HG03280 (cell line): Measurements from ENCODE around the gene ADAMTS4.

ENCODE experiments used
- ATAC-seq: cut with Tn5 transposase; IDR thresholded peaks from one replicate; pipeline ENCODE4 v1.9.1; 2021; ENCODE audit warnings: mild to moderate bottlenecking, moderate library complexity; ENCODE audit not compliant: unreplicated experiment

The ADAMTS4 gene

DNA sequence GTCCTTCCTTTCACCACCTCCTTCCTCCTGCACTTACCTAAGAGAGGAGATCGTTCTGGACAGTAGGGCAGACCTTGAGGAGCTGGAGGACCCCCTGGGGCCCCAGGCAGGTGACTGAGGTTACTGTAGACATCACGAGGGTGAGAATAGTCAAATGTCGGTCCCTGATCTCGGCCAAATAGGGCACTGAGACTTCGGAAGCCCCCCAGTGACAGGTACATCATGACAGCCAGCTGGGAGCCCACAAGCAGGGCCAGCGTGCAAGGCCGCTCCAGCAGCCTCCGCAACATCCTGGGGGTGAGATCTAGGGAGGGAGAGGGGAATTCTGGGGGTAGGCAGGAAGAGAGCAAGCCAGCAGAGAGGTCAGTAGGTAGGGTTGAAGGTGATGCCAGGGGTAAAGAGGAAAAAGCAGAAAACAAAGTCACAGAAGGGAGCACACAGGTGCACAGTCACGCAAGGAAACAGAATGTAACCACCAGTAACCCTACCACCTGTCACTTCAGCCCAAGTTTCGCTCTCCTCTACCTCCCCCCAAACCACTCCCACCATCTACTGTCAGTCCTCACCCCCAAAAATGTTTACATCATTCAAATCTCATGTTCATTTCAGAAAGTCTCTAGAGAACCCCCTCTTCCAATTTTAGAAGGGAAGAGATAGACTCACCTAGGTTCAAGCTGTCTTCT, 22.9 kb downstream of the ADAMTS4 start:
- ATAC-seq: no peak

DNA sequence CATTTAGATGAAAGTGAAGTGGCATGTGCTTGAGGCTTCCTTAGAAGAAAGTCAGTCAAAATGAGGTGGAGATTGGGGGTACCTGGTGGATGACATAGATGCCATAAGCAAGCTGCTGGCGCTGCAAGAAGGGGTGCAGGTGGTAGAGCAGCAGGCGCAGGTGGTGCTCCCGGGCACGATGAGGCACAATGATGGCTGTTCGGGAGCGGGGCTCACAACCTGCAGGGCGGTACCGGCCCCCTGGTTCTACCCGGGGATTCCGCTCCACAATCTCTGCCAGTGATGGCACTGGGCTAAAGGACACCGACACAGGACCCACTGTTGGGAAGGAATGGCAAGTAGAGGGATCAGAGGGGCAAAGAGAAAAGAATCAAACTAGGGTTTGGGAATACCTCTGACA, 23.9 kb downstream of the ADAMTS4 start:
- no peak for ATAC-seq

DNA sequence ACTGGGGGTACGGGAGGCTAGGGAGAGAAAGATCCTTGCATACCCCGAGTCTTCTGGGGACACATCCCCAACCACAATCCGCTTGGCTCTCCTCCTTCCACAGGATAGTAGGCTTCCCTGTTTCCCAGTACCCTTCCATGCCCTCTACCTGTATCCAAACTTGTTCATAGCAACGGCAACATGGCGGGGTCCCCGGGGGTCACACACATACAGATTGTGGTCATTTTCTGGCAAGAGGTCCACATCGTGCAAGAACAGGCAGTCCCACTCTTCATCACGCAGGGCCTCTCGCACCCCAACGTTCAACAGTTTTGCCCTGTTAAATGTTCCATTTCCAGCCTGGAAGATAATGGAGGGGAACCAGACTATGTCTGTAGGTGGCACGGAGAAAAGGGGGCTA, 25.1 kb downstream of the ADAMTS4 start:
- ATAC-seq: no peak

DNA sequence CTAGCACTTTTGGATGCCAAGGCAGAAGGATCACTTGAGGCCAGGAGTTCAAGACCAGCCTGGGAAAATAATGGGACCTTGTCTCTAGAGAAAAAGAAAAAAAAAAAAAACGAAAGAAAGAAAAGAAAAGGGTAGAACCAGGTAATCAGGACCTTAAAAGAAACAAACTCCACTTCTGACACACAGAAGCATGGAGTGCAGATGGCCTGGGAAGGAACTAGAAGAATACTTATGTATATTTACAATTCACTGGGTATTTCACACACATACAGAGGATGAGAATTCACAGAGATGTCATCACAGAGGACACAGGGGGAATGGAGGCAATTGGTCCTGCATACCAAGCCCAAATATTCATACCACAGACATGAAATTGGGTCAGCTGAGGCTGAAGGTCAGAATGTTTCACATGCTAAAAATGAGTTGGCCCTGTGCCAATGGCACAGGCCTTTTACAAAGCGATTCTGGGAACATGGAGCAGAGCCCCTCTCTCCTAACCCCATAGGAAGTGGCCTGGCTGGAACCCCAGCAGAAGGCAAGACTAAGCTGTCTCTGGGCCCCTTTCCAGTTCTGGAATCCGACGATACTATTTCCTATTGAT, 26.0 kb downstream of the ADAMTS4 start:
- ATAC-seq: no peak

DNA sequence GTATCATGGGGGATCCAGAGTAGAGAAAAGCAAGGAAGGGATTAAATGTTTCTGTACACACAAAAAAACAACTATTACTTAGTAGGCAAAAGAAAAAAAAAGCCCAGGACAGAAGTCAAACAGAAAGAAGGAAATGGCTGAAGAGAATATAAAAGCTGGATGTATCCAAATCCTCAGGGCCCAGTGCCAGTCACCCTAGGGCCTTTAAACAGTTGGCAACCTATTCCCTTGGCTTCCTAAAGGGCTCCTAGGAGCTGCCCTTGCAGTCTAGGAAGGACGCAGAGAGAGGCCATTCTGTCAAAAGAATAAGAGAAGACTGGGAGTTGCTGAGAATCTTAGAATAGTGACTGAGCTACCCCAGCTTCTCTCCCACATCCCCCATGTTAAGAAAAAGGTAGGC, 26.5 kb downstream of the ADAMTS4 start:
- ATAC-seq: no peak

DNA sequence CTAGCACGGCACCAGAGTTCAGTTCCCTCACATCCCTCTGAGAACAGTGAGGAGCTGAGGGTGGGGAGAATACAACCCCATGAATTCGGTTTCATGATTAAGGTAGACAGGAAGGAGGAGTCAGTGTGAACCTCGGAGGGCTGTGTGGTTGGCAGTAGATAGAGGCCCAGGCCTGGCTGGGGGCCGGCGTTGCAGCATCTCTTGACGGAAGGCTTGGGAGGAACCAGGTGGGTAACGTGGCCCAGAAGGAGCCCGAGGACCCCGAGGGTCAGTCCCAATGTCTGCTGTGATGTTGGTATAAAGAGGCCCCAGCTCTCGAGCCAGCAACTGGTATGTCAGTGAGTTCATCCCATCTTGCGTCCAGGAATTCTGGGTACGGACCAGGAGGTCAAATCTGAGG, 27.2 kb downstream of the ADAMTS4 start:
- ATAC-seq: no peak

DNA sequence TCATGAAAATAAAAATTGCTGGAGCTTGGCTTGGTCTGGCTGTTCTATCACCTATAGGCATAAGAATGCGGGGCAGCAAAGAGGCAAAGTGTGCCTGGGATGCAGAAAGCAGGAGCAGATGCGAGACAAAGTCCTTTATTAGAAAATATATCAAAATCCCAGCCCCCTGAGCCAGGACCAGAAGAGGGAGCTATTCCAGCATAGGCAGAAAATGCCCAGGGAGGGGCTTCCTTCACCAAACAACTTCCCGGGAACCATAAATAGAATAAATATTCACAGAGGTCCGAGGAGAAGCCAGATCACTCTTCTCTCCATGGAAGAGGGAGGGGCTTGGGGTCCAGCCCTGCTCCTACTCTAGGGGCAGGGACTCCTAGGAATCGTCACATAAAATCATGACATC, 27.7 kb downstream of the ADAMTS4 start:
- no peak for ATAC-seq

DNA sequence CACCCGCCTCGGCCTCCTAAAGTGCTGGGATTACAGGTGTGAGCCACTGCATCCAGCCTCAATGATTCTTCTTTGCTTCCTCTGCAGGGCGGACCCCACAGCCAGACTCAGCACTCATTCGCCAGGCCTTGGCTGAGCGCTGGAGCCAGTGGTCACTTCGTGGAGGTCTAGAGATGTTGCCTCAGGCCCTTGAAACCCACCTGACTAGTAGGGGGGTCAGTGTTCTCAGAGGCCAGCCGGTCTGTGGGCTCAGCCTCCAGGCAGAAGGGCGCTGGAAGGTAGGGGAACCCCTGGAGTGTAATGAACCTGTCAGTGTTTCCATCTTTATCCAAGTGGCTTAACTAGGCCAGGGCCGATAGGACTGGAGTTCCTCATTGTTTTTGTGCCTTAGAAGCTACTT, 29.9 kb downstream of the ADAMTS4 start:
- ATAC-seq: no peak

DNA sequence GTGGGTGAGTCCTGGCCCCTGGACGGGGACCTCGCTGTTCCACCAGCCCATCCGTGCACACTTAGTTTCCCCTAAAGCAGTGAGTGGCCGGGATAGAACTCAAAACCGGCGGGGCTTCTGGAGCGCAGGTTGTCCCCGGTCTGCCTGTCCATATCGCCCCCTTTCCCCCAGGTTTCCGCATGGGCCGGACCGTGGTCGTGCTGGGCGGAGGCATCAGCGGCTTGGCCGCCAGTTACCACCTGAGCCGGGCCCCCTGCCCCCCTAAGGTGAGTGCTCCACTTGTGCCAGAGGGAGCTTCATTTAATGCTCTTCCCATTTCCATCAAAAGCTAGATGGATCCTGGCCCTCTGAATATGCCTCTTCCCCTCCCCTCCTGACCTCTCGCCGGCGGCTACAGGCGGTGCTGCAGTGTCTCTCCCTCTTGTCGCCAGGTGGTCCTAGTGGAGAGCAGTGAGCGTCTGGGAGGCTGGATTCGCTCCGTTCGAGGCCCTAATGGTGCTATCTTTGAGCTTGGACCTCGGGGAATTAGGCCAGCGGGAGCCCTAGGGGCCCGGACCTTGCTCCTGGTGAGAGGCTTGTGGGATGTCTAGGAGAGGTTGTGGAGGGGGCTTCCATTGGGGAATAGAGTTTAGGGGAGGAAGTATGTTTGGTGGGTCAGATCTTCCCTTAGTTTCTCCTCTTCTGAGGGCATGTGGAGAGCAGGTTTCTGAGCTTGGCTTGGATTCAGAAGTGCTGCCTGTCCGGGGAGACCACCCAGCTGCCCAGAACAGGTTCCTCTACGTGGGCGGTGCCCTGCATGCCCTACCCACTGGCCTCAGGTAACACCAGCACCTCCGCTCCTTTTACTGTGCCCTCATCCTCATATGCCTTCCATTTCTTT, 31.9 kb downstream of the ADAMTS4 start:
- ATAC-seq: peak; percentile 1

DNA sequence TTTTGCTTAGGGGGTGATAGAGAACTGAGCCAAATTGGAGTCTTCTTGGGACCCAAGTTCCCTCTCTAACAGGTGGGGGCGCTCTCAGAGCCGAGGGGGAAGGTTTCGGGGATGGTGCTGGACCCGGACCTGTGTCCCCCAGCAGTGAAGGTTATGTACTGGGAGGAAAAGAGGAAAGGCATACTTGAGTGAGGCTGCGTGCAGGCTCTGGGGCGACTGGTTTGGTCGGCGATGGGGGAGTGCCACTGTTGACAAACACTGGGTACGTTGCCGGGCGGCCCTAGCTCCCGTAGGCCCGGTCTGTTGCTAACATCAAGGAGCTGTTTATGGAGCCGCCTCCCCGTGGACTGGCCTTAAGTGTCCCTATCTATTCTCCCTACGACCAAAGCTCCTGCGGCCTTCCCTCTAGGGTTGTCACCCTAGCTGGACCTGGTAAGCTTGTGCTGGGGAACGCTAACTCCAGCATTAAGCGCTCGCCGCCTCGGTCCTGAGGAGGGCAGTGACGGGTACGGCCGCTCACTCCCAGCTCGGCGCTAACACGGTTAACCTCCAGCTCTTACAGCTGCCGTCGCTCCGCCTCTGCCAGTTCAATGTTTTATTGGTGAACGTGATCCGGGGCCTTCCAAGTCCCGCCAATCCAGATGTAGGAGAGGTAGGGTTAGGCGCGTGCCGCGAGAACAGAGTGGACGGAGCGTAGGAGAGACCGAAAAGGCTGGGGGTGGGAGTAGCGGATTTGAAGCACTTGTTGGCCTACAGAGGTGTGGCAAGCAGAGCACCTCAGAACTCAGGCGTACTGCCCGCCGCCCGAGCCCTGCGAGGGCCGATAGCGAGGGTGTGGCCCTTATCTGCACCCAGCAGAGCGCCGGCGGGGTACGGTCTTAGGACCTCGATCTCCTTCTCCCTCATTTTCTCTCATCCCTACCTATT, 32.8 kb downstream of the ADAMTS4 start, which contains the start of gene PPOX:
Gene PPOX (plus strand): TSS at position 685 of the 927 bp plus-strand sequence. CDS start 422 bp downstream, outside the sequence.
- peak; percentile 90 for ATAC-seq

DNA sequence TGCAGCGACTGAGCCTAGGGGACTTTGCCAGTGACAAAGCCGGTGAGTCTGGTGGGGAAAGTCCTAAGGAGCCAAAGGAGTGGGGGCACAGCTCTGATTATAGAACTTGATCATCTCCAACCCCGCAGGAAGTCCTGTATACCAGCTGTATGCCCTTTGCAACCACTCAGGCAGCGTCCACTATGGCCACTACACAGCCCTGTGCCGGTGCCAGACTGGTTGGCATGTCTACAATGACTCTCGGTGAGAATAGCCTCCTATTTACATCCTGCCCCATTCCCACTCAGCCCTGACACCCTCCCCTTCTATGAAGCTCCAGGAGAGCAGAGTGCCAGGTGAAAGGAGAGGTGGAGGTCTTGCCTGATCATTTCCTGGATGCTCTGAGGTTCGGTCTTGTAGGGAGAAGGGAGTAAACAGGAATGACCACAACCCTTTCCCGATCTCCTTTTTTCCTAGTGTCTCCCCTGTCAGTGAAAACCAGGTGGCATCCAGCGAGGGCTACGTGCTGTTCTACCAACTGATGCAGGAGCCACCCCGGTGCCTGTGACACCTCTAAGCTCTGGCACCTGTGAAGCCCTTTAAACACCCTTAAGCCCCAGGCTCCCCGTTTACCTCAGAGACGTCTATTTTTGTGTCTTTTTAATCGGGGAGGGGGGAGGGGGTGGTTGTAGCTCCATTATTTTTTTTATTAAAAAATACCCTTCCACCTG, 33.8 kb downstream of the ADAMTS4 start:
- no peak for ATAC-seq

DNA sequence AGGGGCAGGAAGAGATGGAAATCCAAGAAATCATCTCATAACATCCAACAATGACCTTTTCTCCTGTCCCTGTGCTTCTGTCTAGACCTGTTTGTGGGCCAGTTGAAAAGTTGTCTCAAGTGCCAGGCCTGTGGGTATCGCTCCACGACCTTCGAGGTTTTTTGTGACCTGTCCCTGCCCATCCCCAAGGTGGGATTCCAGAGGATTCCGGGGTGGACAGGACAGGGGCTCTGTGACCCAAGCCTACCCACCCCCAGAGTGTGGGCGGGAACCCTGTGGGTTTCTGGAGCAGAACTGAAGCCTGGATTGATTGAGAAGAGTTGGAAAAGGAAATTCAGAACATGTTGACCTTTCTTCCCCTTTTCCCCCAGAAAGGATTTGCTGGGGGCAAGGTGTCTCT, 35.1 kb downstream of the ADAMTS4 start:
- ATAC-seq: no peak

DNA sequence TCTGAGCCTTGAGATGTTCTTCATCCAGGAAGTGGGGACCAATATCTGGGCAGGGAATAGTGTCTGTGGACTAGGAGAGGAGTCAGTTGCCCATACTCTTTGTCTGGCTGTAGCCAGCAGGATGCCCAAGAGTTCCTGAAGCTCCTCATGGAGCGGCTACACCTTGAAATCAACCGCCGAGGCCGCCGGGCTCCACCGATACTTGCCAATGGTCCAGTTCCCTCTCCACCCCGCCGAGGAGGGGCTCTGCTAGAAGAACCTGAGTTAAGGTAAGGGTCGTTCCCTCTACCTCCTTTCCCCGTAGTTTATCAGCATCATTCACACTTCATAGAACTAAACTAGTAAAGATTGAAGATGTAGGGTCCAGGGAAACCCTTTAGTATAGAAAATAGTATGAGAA, 36.0 kb downstream of the ADAMTS4 start:
- no peak for ATAC-seq

DNA sequence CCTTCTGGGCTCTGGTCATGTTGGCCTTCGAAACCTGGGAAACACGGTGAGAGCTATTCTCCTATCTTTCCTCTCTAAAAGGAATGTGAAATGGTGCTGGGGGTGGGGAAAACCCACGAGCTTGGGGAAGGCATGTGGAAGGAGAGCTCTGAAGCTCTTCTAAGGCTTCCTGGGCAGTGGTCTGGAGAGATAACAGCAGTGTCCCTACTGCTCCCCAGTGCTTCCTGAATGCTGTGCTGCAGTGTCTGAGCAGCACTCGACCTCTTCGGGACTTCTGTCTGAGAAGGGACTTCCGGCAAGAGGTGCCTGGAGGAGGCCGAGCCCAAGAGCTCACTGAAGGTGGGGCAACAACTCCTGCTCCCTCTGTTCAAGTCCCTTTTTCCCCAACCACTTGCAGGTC, 36.8 kb downstream of the ADAMTS4 start:
- ATAC-seq: no peak

DNA sequence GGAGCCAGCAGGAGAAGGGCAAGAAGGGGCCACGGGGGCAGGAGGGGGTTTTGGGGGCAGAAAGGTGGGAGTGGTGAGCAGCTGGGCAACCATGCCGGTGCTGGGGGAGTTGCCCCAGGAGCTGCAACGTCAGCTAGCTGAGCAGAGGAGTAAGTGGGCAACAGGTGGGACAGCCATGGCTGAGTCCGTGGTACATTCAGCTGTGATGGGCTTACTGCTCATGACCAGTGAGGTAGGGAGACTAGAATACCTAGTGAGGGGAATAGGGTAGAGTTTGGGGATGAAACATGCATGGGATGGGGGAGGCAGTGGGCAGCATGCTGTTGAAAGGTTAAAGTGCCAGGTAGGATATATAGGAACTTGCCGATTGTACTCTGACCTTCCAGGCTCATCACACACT, 37.2 kb downstream of the ADAMTS4 start:
- no peak for ATAC-seq

DNA sequence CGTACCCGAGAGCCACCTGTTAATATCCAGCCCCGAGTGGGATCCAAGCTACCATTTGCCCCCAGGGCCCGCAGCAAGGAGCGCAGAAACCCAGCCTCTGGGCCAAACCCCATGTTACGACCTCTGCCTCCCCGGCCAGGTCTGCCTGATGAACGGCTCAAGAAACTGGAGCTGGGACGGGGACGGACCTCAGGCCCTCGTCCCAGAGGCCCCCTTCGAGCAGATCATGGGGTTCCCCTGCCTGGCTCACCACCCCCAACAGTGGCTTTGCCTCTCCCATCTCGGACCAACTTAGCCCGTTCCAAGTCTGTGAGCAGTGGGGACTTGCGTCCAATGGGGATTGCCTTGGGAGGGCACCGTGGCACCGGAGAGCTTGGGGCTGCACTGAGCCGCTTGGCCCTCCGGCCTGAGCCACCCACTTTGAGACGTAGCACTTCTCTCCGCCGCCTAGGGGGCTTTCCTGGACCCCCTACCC, 38.1 kb downstream of the ADAMTS4 start:
- ATAC-seq: no peak

DNA sequence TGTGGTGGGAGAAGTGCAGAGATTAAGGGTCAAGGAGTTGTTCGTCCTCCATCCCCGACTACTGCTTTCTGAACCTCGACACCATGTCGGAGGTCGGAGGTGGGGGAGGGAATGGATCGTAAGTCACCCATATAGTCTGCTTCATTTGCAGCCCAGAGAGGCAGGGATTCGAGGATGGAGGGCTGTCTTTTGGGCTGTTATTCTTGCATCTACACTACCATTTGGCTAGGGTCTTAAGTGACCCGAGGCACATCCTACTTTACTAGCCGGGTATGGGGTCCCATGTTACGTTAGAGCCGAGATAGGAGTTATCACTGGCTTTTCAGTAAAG, 39.0 kb downstream of the ADAMTS4 start:
- ATAC-seq: no peak

DNA sequence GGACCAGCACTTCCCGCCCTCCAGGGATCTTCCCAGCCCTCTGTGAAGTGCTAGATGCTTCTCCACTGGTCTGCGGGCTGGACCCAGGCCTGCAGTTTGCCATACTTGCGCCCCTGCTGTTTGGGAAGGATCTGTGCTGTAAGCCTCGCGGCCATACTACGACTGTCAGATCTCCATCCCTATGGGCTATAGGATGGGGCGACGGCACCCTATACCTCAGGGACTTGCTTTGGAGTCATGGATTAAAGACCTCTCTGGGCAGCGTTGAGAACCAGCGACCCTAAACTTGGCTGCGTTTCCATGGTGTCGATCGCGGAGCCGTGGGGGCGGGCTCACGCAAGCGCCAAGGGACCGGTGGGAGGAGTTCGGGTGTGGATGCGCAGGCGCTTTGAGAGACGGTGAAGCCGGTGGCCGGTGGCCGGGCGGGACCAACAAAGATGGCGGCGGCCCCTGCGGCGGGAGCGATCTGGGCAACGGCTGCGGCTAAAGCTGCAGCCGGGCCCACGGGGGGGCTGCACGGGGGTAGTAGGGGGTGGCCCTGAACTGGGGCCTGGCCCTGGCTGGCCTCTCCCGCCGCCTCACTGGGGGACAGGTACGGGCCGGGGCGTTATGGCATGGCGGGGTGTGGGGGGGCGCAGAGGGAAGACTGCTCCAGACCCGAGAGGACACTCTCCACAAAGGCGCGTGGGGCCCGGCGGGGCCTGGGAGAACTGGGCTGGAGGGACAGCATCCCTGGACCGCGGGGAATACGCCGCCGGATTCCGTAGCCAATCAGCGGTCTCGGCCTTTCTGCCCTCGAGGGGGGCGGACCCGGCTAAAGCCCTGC, 39.6 kb downstream of the ADAMTS4 start, which contains the start of gene USP21:
Gene USP21 (plus strand): TSS at position 414 of the 826 bp plus-strand sequence. CDS start 1,141 bp downstream, outside the sequence.
- ATAC-seq: peak; percentile 85
